ENCODE results near the gene AKT3. TPM values are rescaled to one million over a fixed set of nuclear protein-coding genes. Genes with fewer than 3 reads are reported as not detected.
A peak's percentile ranks its signal among the peaks of the same experiment; 100 is the strongest.

AKT3 gene
- total RNA-seq, 3 donors from 2014 or later (not counting 1 experiment from before 2014, with no cell fraction given), result 135 to 157 (median 136) TPM

DNA sequence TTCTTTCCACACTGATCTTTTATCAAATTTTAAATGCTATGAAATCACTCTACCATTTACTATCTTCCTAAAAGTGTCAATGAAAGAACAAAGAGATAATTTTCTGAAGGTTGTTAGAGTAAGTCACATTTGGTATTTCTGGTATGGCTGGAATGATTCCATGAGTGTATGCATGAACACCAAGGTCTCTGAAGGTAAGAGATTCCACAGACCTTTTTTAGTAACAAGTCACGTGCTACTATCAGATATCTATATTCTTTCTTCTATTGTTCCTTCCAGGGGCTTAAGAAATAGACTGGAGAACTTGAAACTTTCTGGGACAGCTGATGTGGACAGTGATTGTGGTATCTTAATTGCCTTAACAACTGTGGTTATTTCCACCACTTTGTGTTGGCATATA is 329.2 kb downstream of the AKT3 start:
- DNase-seq (no peak), ATAC-seq (no peak)
- Histone ChIP-seq H3K4me3 (ENCODE audit: low read length) (no peak overlapping the region), H3K27ac (ENCODE audit: low read length) (no peak overlapping the region), H3K36me3 (ENCODE audit: control insufficient read depth, insufficient read depth, low read length) (peaks cover 6% of the 10 kb centered on the region), H3K9me3 (ENCODE audit: control insufficient read depth, insufficient read depth, low read length) (no peaks in the 10 kb centered on the region), H3K4me1 (ENCODE audit: control insufficient read depth, insufficient read depth, low read length) (no peaks in the 10 kb centered on the region), H3K27me3 (ENCODE audit: control insufficient read depth, insufficient read depth, low read length) (no peaks in the 10 kb centered on the region)
- Mint-ChIP-seq H3K4me1 (peaks cover 41% of the 10 kb centered on the region in 2 donors), H3K36me3 (peaks cover 9% of the 10 kb centered on the region), H3K4me3 (no peak overlapping the region), H3K9me3 (peaks cover 0 to 2% of the 10 kb centered on the region in 2 donors), H3K27ac (no peak overlapping the region), H3K27me3 (ENCODE audit: low read depth in 2 of 2) (no peaks in the 10 kb centered on the region)
- intact Hi-C loops (cut with micrococcal nuclease), result no loop called here
- TF ChIP-seq, protein P1, sequence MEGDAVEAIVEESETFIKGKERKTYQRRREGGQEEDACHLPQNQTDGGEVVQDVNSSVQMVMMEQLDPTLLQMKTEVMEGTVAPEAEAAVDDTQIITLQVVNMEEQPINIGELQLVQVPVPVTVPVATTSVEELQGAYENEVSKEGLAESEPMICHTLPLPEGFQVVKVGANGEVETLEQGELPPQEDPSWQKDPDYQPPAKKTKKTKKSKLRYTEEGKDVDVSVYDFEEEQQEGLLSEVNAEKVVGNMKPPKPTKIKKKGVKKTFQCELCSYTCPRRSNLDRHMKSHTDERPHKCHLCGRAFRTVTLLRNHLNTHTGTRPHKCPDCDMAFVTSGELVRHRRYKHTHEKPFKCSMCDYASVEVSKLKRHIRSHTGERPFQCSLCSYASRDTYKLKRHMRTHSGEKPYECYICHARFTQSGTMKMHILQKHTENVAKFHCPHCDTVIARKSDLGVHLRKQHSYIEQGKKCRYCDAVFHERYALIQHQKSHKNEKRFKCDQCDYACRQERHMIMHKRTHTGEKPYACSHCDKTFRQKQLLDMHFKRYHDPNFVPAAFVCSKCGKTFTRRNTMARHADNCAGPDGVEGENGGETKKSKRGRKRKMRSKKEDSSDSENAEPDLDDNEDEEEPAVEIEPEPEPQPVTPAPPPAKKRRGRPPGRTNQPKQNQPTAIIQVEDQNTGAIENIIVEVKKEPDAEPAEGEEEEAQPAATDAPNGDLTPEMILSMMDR (IDR thresholded peaks at IDR 0.05), result no peak
- no CpG with 5 or more reads among the region's 1 CpG for WGBS (ENCODE audit: insufficient coverage)

DNA sequence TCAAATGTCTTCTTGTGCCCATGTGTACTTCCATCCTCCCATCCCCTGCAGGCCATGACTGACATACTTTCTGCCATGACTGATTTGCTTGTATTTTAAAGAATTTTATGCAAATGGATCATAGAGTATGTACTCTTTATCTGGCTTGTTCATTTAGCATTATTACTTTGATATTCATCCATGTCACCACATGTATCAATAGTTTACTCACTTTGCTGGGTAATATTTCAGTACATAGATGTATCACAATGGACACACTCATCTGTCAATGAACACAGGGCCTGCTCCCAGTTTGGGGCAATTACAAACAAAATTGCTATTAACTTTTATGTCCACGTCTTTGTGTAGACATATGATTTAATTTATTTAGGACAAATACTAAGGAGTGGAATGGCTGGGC is 335.1 kb downstream of the AKT3 start:
- no peak overlapping the region for H3K4me3 Mint-ChIP-seq
- no peak overlapping the region for H3K4me3 ChIP-seq (ENCODE audit: low read length)
- H3K36me3 ChIP-seq (ENCODE audit: control insufficient read depth, insufficient read depth, low read length), result peaks cover 19% of the 10 kb centered on the region
- no peaks in the 10 kb centered on the region for H3K9me3 ChIP-seq (ENCODE audit: control insufficient read depth, insufficient read depth, low read length)
- WGBS (ENCODE audit: insufficient coverage), result no CpG with 5 or more reads among the region's 1 CpG
- TF ChIP-seq, protein P1 (IDR thresholded peaks at IDR 0.05), result no peak
- no peak overlapping the region for H3K27ac ChIP-seq (ENCODE audit: low read length)
- ATAC-seq, result no peak
- no peaks in the 10 kb centered on the region for H3K4me1 ChIP-seq (ENCODE audit: control insufficient read depth, insufficient read depth, low read length)
- no peak for DNase-seq
- no peaks in the 10 kb centered on the region for H3K27me3 ChIP-seq (ENCODE audit: control insufficient read depth, insufficient read depth, low read length)
- intact Hi-C loops (cut with micrococcal nuclease), result no loop called here
- no peak overlapping the region for H3K27ac Mint-ChIP-seq
- H3K27me3 Mint-ChIP-seq (ENCODE audit: low read depth in 2 of 2), result no peaks in the 10 kb centered on the region
- H3K36me3 Mint-ChIP-seq, result peaks cover 25% of the 10 kb centered on the region
- no peaks in the 10 kb centered on the region for H3K9me3 Mint-ChIP-seq
- peaks cover 21 to 25% of the 10 kb centered on the region in 2 donors for H3K4me1 Mint-ChIP-seq

DNA sequence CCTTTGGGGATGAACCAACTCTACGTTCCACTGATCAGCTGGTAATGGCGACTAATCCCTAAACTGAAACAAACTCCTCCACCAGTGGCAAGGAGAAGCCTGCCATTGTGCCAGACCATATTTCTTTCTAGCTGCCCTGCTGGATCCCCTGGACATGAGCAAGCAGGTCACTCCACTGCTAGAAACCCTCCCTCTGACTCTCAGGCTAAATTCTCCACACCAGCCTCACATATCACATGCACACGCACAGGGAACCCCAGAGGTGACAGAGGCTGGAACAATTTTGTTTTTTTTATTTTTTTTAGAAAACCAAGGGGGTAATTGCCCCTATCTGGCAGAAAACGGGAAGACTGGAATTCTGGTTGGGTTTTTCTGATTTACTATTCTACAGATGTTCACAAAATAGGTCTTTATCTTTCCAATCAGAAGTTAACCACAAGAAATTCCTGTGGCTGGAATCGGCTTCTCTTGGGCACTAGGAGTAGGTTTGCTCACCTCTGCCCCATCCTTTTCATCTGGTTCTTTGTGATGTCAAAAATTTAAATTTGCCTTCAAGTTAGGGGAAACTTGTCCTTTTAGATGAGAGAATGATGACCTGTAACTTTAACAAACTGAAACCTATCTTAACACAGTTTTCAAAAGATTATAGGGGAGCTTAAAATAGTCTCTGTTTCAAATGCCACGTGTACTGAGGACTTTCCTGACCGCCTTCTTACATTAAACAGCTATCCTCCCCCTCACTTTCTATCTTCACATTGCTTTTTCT is 336.1 kb downstream of the AKT3 start:
- Mint-ChIP-seq H3K4me1 (peaks cover 28 to 30% of the 10 kb centered on the region in 2 donors), H3K27me3 (ENCODE audit: low read depth in 2 of 2) (no peaks in the 10 kb centered on the region), H3K4me3 (no peak overlapping the region), H3K27ac (no peak overlapping the region), H3K9me3 (no peaks in the 10 kb centered on the region), H3K36me3 (peaks cover 25% of the 10 kb centered on the region)
- ATAC-seq, result no peak
- WGBS (ENCODE audit: insufficient coverage), result 81% methylated on average over 7 of the region's 7 CpGs
- H3K4me3 ChIP-seq (ENCODE audit: low read length), result no peak overlapping the region
- no peaks in the 10 kb centered on the region for H3K27me3 ChIP-seq (ENCODE audit: control insufficient read depth, insufficient read depth, low read length)
- TF ChIP-seq, protein P1 (IDR thresholded peaks at IDR 0.05), result no peak
- H3K36me3 ChIP-seq (ENCODE audit: control insufficient read depth, insufficient read depth, low read length), result peaks cover 19% of the 10 kb centered on the region
- H3K27ac ChIP-seq (ENCODE audit: low read length), result no peak overlapping the region
- intact Hi-C loops (cut with micrococcal nuclease), result no loop called here
- no peaks in the 10 kb centered on the region for H3K9me3 ChIP-seq (ENCODE audit: control insufficient read depth, insufficient read depth, low read length)
- peaks cover 8% of the 10 kb centered on the region for H3K4me1 ChIP-seq (ENCODE audit: control insufficient read depth, insufficient read depth, low read length)
- no peak for DNase-seq

DNA sequence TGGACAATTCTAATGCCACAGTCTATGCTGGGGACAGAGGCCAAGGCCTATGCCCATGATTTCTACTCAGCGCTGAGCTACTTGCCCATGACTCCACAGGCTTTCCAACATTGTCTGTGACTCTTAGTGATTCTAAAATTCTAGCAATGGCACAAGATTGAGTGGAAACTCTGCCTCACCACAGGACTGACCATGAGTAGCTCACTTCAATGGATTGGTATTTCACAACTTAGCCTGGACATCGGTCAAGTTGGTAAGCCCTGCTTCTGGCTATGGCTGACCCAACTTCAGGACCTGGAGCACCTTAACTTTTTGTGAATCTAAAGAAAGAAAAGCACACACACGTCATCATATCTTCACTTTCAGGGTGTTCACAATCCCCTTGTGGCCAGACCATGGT is 339.1 kb downstream of the AKT3 start:
- TF ChIP-seq, protein P1 (IDR thresholded peaks at IDR 0.05), result no peak
- peaks cover 58 to 60% of the 10 kb centered on the region in 2 donors for H3K4me1 Mint-ChIP-seq
- H3K36me3 Mint-ChIP-seq, result peaks cover 16% of the 10 kb centered on the region
- peaks cover 38% of the 10 kb centered on the region for H3K4me1 ChIP-seq (ENCODE audit: control insufficient read depth, insufficient read depth, low read length)
- DNase-seq (no peak), ATAC-seq (no peak)
- H3K27ac ChIP-seq (ENCODE audit: low read length), result no peak overlapping the region
- intact Hi-C loops (cut with micrococcal nuclease), result no loop called here
- no peak overlapping the region for H3K4me3 Mint-ChIP-seq
- no peaks in the 10 kb centered on the region for H3K27me3 ChIP-seq (ENCODE audit: control insufficient read depth, insufficient read depth, low read length)
- WGBS (ENCODE audit: insufficient coverage), result 97% methylated on average over 3 of the region's 3 CpGs
- H3K27ac Mint-ChIP-seq, result peak overlapping the region in 1 of 2 donors; percentile 27
- no peaks in the 10 kb centered on the region for H3K27me3 Mint-ChIP-seq (ENCODE audit: low read depth in 2 of 2)
- H3K36me3 ChIP-seq (ENCODE audit: control insufficient read depth, insufficient read depth, low read length), result peaks cover 13% of the 10 kb centered on the region
- H3K9me3 Mint-ChIP-seq, result no peaks in the 10 kb centered on the region
- H3K9me3 ChIP-seq (ENCODE audit: control insufficient read depth, insufficient read depth, low read length), result no peaks in the 10 kb centered on the region
- no peak overlapping the region for H3K4me3 ChIP-seq (ENCODE audit: low read length)
